Vagina (tissue), 2 donors: ENCODE measurements around the gene NEAT1.

Source experiments
- CTCF ChIP-seq, 3 experiments: fragments of 450-650 bp in 2 of 3; fragments of 200-600 bp in 1 of 3; sonication (generic) in 1 of 3; IDR thresholded peaks; one replicate each; pipeline ENCODE4 v1.5.1; 2017 to 2019; ENCODE audit warnings: antibody characterized with exemption in 3 of 3, mild to moderate bottlenecking in 2 of 3, moderate library complexity in 2 of 3
- POLR2A ChIP-seq, 2 donors: fragments of 450-650 bp; IDR thresholded peaks; one replicate each; pipeline ENCODE4 v1.6.1; 2017; ENCODE audit warnings: antibody characterized with exemption in 2 of 2, mild to moderate bottlenecking in 2 of 2, moderate library complexity in 2 of 2
- POLR2AphosphoS5 ChIP-seq, 2 donors: sonication (generic); formaldehyde crosslinking; IDR thresholded peaks; one replicate each; pipeline ENCODE4 v1.9.0; 2017; ENCODE audit warnings: antibody characterized with exemption in 2 of 2, mild to moderate bottlenecking in 2 of 2, low read depth in 1 of 2; ENCODE audit not compliant: insufficient read depth in 1 of 2

- TF ChIP-seq POLR2A (IDR thresholded peaks at IDR 0.05): no peak
- no peak for TF ChIP-seq CTCF (IDR thresholded peaks at IDR 0.05)
- no peak for TF ChIP-seq POLR2AphosphoS5 (IDR thresholded peaks at IDR 0.05; ENCODE audit: insufficient read depth in 1 of 2, low read depth in 1 of 2)
Observed at GRCh38 chr11:65375012-65375411, 47.6 kb upstream of the NEAT1 start.
